ENCODE measurements around the gene SNAP29. TPM values are rescaled to one million over a fixed set of nuclear protein-coding genes. Genes with fewer than 3 reads are reported as not detected.

Gene SNAP29
- total RNA-seq, 1 donor from 2014 or later: 20.2 TPM

DNA sequence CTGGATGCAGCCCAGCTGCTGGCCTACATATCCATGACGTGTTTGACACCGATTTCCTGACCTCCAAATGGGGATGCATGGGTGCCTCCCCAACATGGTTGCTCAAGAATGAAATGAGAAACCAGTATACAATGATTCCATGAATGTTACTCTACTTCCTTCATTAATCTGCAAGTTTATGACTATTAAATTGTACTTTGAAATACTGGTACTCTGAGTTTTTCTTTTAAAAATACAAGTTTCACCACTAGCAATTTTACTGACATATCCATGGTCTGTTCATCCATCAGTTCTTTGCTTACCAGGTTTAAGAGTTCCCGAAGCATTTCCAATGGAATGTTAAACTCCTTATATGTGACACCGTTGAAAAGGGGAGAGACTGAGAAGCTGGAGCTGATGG is 45.8 kb upstream of the SNAP29 start:
- Mint-ChIP-seq H3K4me1 (no peaks in the 10 kb centered on the region), H3K9me3 (no peaks in the 10 kb centered on the region), H3K27ac (ENCODE audit: unreplicated experiment) (no peak overlapping the region), H3K36me3 (ENCODE audit: low read depth) (peaks cover 17% of the 10 kb centered on the region), H3K27me3 (ENCODE audit: low read depth) (no peaks in the 10 kb centered on the region), H3K4me3 (no peak overlapping the region)
- no peak for DNase-seq (ENCODE audit: low read depth, low spot score)
- TF ChIP-seq, protein P1, sequence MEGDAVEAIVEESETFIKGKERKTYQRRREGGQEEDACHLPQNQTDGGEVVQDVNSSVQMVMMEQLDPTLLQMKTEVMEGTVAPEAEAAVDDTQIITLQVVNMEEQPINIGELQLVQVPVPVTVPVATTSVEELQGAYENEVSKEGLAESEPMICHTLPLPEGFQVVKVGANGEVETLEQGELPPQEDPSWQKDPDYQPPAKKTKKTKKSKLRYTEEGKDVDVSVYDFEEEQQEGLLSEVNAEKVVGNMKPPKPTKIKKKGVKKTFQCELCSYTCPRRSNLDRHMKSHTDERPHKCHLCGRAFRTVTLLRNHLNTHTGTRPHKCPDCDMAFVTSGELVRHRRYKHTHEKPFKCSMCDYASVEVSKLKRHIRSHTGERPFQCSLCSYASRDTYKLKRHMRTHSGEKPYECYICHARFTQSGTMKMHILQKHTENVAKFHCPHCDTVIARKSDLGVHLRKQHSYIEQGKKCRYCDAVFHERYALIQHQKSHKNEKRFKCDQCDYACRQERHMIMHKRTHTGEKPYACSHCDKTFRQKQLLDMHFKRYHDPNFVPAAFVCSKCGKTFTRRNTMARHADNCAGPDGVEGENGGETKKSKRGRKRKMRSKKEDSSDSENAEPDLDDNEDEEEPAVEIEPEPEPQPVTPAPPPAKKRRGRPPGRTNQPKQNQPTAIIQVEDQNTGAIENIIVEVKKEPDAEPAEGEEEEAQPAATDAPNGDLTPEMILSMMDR (conservative IDR thresholded peaks at IDR 0.05): no peak

DNA sequence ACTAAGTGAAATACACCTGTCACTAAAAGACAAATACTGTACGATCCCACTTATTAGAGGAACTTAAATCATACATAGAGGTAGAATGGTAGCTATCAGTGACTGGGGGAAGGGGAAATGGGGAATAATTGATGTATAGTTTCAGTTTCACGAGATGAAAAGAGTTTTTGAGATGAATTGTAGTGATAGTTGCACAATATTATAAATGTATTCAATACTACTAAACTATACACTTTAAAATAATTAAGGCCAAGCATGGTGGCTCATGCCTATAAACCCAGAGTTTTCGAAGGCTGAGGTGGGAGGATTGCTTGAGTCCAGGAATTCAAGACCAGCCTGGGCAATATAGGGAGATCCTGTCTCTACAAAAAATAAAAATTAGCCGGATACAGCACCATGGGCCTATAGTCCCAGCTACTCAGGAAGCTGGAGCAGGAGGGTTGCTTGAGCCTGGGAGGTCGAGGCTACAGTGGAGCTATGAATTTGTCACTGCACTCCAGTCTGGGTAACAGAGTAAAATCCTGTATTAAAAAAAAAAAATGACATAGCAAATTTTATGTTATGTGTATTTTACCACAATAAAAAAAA is 44.5 kb upstream of the SNAP29 start:
- no peak for DNase-seq (ENCODE audit: low read depth, low spot score)
- Mint-ChIP-seq H3K27ac (ENCODE audit: unreplicated experiment) (no peak overlapping the region), H3K9me3 (no peaks in the 10 kb centered on the region), H3K4me3 (no peak overlapping the region), H3K4me1 (no peaks in the 10 kb centered on the region), H3K36me3 (ENCODE audit: low read depth) (peaks cover 13% of the 10 kb centered on the region), H3K27me3 (ENCODE audit: low read depth) (no peaks in the 10 kb centered on the region)
- TF ChIP-seq, protein P1 (conservative IDR thresholded peaks at IDR 0.05): no peak

DNA sequence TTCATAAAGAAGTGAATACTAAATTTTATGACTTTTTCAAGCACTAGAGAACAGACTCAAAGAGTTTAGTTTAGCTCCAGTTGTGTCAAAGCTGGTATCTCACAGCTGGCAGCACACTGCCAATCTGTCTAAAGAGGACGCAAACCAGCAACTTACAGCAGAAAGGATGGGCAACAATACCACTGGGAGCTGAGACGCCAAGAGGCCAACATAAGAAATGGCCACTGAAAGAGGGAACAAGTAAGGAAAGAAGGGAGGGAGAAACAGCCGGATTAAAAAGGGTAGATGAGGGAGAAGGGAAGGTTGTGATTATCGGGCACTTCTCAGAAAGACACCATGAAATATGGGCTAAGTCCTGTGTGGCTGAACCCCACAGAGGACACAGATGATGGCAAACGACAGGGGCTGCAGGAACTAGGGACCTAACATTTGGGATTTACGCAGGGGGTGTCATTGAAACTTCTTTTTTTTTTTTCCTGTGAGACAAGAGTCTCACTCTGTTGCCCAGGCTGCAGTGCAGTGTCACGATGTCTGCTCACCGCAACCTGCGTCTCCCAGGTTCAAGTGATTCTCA is 43.2 kb upstream of the SNAP29 start:
- no peak overlapping the region for H3K27ac Mint-ChIP-seq (ENCODE audit: unreplicated experiment)
- no peaks in the 10 kb centered on the region for H3K9me3 Mint-ChIP-seq
- DNase-seq (ENCODE audit: low read depth, low spot score): no peak
- peaks cover 13% of the 10 kb centered on the region for H3K36me3 Mint-ChIP-seq (ENCODE audit: low read depth)
- no peak overlapping the region for H3K4me3 Mint-ChIP-seq
- no peaks in the 10 kb centered on the region for H3K4me1 Mint-ChIP-seq
- TF ChIP-seq, protein P1 (conservative IDR thresholded peaks at IDR 0.05): no peak
- H3K27me3 Mint-ChIP-seq (ENCODE audit: low read depth): no peaks in the 10 kb centered on the region

DNA sequence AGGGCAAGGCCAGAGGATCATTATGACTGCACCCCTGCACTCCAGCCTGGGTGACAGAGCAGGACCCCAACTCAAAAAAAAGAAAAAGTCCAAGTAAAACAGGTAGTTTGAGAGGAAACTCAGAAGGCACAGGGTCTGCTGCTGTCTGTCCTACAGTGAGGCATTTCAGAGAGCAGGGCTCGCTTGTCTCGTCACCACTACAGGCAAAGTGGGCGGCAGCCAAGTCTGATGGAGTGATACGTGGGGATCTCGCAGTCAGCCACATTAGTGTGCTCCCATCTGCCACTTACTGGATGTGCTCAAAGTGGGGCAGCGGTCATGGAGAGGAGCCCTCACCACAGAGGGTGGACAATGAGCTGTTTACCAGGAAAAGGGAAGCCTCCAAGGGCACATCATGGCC is 42.2 kb upstream of the SNAP29 start:
- DNase-seq (ENCODE audit: low read depth, low spot score): no peak
- Mint-ChIP-seq H3K27ac (ENCODE audit: unreplicated experiment) (no peak overlapping the region), H3K4me1 (no peaks in the 10 kb centered on the region), H3K27me3 (ENCODE audit: low read depth) (no peaks in the 10 kb centered on the region), H3K36me3 (ENCODE audit: low read depth) (peaks cover 11% of the 10 kb centered on the region), H3K4me3 (no peak overlapping the region), H3K9me3 (no peaks in the 10 kb centered on the region)
- TF ChIP-seq, protein P1 (conservative IDR thresholded peaks at IDR 0.05): no peak

DNA sequence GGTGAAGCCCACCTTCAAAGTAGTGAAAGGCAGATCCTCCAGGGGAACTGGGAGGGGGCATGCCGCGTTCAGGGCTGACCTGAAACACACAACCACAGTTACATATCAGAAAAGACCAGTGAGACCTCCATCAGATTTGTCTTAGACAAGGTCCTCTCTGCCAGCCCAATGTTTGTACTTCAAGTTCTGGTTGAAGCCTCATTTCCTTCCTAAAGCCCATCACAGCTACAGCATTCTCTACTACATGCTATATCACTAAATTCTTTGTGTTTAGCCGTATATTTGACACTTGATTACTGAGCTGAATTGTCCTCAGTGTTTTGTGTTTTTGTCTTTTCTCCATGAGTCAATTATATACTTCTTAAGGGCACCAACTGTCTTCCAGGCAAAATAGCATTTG is 40.3 kb upstream of the SNAP29 start:
- Mint-ChIP-seq H3K27ac (ENCODE audit: unreplicated experiment) (no peak overlapping the region), H3K4me3 (no peak overlapping the region), H3K27me3 (ENCODE audit: low read depth) (no peaks in the 10 kb centered on the region)

More for the DNA sequence above, 40.3 kb upstream of the SNAP29 start:
- H3K4me1 Mint-ChIP-seq: no peaks in the 10 kb centered on the region
- no peak for DNase-seq (ENCODE audit: low read depth, low spot score)
- H3K9me3 Mint-ChIP-seq: no peaks in the 10 kb centered on the region
- TF ChIP-seq, protein P1 (conservative IDR thresholded peaks at IDR 0.05): no peak
- H3K36me3 Mint-ChIP-seq (ENCODE audit: low read depth): peaks cover 5% of the 10 kb centered on the region
